GM19452 (cell line): ENCODE results near the gene RIPOR3.
"Not testable (repeated sequence)": the region's sequence is repeated elsewhere in the genome, so short reads cannot be mapped to it uniquely, and the experiment has no call there.

Experiments used
- ATAC-seq: cut with Tn5 transposase; IDR thresholded peaks from one replicate; pipeline ENCODE4 v1.9.1; 2021; ENCODE audit not compliant: unreplicated experiment

Gene RIPOR3

GRCh38 chr20:50559856-50560638 is 131.3 kb downstream of the RIPOR3 start:
- ATAC-seq: no peak

DNA sequence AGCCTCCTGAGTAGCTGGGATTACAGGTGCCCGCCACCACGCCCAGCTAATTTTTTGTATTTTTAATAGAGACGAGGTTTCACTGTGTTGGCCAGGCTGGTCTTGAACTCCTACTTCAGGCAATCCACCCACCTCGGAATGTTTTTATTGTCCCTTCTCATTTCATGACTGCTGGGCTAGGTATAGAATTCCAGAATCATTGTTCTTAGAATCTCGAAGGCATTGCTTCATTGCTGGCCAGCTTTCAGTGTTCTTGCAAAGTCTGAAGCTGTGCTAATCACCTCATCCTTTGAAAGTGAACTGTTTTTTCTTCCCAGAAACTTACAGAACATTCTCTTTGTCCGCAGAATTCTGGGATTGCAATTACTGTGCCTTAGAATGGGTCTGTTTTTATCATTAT is 132.2 kb downstream of the RIPOR3 start:
- no peak for ATAC-seq

GRCh38 chr20:50558483-50558925 is 132.8 kb downstream of the RIPOR3 start:
- no peak for ATAC-seq

GRCh38 chr20:50557549-50558134 is 133.7 kb downstream of the RIPOR3 start:
- no peak for ATAC-seq

- ATAC-seq: no peak
These were observed 135.7 kb downstream of the RIPOR3 start for GRCh38 chr20:50555662-50556061.

DNA sequence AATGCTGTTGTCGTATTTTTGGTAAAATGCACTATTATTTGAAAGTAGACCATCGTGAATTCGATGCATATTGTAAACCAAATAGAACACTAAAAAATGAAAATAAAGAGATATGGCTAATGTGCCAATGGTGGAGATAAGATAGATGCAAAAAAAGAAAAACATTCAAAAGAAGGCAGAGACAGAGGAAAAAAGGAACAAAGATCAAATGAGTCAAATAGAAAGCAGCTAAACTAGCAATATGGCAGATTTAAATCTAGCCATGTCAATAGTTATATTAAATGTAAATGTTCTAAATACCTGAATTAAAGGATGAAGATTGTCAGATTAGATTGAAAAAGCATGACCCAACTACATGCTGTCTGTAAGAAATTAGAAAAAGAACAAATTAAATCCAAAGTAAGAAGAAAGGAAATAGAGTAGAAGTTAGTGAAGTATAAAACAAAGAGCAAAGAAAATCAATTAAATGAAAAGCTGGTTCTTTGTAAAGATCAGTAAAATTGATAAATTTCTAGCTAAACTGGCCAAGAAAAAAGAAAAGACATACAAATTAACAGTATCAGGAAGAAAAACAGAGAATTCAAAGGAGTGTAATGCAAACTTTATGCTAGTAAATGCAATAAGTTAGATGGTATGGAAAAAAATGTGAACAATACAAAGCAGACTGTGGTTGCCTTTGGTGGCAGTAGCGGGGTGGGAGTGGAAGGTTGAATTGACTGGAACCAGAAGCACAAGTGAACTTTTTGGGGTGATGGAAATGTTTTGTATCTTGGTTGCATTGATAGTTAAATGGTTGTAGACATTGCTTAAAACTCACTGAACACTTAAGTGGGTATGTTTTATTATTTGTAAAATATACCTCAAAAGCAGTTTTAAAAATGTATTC is 136.4 kb downstream of the RIPOR3 start:
- no peak for ATAC-seq

GRCh38 chr20:50552979-50553378 is 138.4 kb downstream of the RIPOR3 start:
- no peak for ATAC-seq

DNA sequence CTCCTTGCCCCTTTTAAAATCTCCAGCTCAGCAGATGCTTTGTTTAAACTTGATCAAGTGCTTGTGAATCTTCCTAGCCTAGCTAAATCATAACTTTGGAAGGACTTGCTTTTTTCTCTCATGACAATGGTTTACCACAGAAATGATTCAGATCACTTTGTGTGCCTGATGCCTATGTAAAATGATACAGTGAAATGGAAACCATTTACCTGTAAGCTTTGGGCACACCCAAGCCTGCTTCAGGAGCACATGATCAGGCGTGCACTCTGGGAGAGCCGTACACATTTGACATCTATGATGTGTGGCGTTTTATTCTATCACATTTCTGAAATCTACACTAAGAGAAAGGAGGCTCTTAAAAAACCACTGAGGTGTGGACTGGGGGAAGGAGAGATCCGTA is 140.1 kb downstream of the RIPOR3 start:
- no peak for ATAC-seq

DNA sequence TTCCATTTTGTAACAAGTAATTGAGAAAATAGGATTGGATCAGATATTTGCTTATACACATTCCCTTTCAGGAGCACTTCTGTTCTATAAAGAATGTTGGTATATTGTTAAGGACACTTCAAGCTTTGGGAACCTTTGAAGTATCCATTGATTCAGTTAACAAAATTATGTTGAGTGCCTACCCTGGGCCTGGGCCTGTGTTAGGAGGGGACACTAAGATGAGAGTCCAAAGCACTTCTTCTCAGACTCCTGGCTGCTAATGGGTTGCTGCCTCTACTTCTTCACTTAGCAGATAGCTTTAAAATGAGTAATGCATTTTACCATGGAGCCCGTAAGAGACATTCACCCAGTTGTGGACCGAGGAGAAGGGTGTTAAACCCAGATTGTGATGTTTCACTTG is 140.8 kb downstream of the RIPOR3 start:
- no peak for ATAC-seq

- no peak for ATAC-seq
These were observed 142.9 kb downstream of the RIPOR3 start for GRCh38 chr20:50548396-50548795.

DNA sequence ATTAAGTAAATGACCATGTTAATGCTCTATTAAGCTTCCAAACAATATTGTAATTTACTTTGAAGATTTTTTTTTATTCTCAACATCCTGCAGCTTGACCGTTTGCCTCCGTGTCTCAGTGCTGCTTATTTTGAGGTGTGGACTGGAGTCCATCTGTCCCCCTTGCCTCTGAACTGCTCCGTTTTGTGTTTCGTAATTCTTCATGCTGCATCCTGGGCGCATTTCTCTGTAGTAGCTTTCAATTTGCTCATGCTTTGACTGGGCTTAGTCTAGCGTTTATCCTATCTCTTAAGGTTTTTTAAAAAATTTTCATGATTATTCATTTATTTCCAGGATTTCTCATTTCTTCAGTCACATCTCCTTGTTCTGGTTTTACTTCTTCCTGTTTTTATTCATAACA is 143.4 kb downstream of the RIPOR3 start:
- no peak for ATAC-seq

GRCh38 chr20:50546729-50547314 is 144.5 kb downstream of the RIPOR3 start:
- no peak for ATAC-seq

DNA sequence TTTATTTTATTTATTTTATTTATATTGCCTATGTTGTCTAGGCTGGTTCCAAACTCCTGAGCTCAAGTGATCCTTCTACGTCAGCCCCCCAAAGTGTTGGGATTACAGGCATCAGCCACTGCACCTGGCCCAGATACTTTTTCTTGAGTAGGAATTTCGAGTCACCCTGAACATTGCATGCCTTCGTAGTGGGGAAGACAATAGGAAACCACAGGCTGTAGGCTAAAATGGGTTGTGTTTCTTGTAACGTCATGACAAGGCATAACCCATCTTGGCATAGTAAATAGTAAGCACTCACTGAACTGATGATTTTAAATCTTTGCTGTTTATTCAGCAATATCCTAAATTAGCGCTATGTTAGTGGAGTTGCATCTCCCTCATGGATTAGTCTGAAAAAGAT is 146.2 kb downstream of the RIPOR3 start:
- no peak for ATAC-seq

- no peak for ATAC-seq
These were observed 148.0 kb downstream of the RIPOR3 start for GRCh38 chr20:50543326-50543725.

- ATAC-seq: peak; percentile 48
These were observed 149.7 kb downstream of the RIPOR3 start for GRCh38 chr20:50541606-50542041.

GRCh38 chr20:50540620-50541605 is 150.4 kb downstream of the RIPOR3 start:
- ATAC-seq: no peak

DNA sequence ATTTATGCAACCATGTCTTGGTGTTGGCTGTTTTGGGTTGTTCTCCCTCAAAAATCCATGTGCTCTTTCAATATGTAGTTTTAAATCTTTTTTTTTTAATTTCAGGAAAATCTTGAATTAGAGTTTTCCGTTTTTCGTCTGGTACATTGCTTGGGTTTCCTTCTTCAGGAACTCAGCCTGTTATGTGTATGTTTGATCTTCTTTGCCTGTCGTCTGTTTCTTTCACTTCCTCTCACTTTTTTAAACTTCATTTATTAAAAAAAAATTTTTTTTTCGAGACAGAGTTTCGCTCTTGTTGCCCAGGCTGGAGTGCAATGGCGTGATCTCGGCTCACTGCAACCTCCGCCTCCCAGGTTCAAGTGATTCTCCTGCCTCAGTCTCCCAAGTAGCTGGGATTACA is 151.5 kb downstream of the RIPOR3 start:
- ATAC-seq: not testable (repeated sequence)

GRCh38 chr20:50538276-50538675 is 153.1 kb downstream of the RIPOR3 start:
- ATAC-seq: no peak

DNA sequence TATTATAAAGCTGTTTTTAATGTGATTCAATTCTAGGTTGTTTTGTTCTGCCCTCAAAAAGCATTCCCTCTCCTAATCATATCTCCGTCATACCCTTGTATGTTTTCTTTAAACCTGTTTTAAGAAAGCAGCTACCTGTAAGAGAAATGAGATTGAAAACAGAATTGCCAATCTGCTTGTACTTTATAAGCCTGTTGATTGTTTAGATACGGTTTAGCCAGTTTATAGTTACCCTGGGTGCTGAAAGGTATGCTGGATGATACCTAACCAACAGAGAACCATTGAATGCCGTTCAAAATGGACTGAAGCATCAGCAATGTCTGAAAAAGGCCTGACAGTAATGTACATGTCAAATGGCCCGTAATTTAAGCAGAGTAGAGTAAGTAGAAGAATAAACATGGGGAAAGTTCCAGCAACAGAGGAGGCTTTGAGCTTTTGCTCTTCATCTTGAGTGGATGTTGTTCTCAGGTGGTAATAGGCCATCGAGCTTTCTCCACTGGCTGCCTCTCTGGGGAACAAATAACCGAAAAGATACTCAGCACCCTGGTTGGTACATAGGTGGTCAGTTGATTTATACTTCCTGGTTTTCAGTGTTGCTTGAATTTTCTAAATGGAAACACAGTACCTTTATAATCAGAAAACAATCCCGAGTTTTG is 153.7 kb downstream of the RIPOR3 start:
- no peak for ATAC-seq

DNA sequence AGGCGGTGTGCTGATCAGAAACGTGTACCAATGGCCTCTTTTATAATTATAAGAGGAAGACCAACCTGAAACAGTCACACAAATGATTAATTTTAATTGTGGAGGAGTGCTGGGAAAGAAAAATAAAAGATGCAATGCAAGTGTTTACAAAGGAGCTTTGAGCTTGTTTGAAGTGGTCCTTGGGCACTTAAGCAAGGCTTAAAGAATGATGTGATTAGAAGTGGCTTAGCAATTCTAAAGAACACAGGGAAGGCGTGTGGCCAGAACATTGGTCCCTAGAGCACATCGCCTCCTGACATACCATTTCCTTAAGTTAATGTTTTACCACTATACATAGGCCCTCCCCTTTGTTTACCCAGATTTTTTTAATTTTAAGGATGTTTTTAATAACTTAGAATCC is 155.0 kb downstream of the RIPOR3 start:
- no peak for ATAC-seq
